HG03103 (cell line): ENCODE results near the gene SCEL.
"Not testable (repeated sequence)": the region's sequence is repeated elsewhere in the genome, so short reads cannot be mapped to it uniquely, and the experiment has no call there.

Experiments used
- ATAC-seq: cut with Tn5 transposase; IDR thresholded peaks from one replicate; pipeline ENCODE4 v1.9.1; 2021; ENCODE audit warnings: low read depth; ENCODE audit not compliant: unreplicated experiment

SCEL gene, protein sequence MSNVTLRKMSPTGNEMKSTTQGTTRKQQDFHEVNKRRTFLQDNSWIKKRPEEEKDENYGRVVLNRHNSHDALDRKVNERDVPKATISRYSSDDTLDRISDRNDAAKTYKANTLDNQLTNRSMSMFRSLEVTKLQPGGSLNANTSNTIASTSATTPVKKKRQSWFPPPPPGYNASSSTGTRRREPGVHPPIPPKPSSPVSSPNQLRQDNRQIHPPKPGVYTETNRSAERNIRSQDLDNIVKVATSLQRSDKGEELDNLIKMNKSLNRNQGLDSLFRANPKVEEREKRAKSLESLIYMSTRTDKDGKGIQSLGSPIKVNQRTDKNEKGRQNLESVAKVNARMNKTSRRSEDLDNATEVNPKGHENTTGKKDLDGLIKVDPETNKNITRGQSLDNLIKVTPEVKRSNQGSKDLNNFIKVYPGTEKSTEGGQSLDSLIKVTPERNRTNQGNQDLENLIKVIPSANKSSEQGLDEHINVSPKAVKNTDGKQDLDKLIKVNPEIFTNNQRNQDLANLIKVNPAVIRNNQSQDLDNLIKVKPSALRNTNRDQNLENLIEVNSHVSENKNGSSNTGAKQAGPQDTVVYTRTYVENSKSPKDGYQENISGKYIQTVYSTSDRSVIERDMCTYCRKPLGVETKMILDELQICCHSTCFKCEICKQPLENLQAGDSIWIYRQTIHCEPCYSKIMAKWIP

DNA sequence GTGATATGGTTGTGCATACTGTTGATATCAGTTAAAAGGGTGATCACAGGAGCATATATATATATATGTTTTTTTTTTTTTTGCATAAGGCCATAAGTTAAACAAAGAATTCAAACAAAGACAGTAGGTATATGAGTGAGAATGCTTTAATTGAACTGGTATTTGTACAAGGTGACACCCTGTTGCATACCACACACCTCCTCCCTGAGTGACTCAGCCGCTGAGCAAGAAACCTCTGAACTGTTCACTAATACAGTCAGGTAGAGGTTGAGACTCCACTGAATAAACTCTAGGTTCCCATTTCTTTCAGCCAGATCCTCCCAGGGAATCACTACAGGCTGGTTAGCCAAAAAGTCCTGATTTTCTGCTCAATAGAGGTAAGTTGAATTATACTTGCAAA, at the start of gene SCEL:
Gene SCEL (plus strand): TSS at position 259 of the 400 bp plus-strand sequence. CDS start 20,170 bp downstream, outside the sequence.
- ATAC-seq, result no peak

DNA sequence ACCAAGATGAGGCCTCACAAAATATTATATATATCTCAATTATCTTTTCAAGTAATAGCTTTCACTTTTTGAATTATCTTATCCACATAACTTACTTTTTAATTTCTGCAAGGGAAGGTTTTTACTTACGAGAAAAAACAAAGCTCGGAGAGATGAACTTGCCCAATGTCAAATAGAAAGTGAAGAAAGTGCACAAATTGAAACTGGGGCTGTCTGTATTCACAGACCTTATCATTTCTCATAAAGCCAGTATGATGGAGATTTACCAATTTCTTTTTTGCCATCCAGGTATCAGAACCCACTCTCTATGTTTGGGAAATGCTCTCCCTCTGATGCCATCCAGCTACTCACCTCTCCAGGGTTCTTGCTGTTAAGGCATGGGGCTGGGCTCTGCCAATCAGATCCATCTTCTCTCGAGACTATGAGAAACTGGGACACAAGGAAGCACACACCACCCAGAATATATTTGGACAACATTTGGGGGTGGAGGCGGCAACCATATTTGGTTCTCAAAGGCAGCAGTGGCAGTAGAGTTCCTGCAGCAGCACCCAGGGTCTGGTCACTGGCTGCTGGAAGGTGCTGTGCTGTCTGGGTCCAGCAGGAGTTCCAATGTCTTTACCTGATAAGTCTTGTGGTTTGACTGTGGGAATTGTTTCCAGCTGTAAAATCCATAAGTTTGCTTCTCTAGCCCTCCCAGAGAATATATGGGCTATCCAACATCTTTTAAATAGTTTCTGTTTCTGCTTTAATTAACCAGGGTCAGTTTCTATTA, 45.8 kb upstream of the SCEL start:
- no peak for ATAC-seq

DNA sequence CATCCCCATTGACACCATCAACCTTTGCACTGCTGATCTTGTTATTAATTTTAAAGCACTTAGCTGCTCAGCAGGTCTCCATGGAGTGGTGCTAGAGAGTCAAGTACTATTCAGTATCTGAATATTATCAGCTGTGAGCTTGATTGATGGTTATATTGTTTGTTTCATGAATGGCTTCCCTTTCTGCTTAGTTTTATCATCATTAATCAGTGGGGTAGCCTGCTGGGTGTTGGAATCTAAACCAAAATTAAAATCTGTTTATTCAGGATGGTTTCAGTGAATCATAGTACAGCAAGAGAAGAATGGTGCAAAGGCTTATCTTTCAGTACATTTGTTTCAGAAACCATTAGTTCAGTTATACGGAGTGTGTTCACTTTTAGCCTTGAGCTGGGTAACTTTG, 42.5 kb upstream of the SCEL start:
- ATAC-seq, result peak; percentile 76

DNA sequence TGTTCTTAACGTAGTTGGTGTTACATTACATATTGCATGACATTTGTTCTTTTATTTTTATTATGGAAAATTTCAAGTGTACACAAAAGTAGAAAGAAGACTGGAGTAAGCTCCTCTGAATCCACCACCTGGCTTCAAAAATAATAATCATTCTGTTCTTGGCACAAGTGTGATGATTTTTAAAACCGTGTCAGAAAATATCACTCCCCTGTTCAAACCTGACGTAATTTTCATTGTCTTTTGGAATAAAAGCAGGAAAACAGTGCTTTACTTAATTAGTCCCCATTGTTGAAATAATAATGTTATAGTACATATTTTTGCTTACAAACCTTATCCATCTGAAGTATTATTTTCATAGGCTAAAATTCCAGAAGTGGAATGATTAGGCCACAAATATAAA, 41.3 kb upstream of the SCEL start:
- no peak for ATAC-seq

DNA sequence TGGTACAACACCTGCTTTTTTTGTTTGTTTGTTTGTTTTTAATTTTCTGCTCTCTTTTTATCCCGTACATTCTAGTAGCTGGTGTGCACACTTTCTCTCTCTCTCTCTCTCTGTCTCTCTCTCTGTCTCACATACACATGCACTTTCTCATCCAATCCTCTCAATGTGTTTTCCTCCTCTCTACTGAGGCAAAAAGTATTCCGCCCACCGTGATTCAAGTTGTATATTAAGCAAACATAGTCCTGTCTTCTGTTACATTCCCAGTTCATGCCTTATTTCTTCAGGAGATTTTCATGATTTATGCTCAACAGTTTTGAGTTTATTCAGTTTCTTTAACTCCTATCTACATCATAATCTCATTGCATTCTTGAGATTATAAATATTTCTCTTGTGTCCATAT, 38.2 kb upstream of the SCEL start:
- ATAC-seq, result no peak

DNA sequence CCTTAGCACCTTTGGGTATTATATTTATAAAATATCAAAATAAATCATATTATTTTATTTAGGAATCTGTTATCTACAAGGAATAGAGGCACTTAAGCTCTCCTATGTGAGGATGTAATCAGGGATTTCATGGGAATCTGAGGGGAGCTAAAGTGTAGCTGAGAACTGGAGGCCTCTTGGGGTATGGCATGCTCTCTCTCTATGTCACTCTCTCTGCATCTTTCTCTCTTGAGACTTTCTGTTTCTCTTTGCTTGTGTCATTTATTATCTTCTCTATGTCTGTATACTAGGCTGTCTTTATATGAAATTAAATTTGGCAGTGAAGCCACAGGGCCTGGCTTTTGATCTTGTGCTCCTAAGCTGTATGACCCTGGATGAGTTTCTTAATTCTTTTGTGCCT, 37.7 kb upstream of the SCEL start:
- ATAC-seq, result no peak

DNA sequence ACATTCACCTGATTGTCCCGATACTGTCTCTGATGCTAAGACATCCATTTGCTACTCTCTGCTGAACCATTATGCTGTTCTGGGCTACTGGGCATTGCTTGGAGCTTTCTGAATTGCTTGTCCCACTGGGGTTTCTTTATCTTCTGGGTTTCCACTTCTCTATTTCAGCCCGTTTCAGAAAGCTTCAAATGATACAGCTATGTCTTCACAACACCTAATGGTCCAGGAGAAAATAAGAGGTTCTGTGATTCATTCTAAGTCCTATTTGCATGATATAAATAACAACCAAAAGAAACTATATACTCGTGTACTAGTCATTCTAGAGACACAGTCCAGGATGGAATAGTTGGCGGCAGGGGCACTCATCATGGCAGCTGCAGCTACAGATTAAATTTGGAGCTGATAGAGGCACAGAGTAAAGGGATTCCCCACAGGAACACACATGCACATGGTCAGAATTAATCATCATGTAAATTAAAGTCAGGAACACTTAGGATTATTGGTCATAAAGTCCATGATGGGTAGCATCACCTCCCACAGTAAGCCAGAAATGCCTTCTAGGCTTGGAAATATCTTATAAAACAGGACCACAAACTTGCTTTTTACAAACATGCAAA, 33.3 kb upstream of the SCEL start:
- peak; percentile 90 for ATAC-seq

DNA sequence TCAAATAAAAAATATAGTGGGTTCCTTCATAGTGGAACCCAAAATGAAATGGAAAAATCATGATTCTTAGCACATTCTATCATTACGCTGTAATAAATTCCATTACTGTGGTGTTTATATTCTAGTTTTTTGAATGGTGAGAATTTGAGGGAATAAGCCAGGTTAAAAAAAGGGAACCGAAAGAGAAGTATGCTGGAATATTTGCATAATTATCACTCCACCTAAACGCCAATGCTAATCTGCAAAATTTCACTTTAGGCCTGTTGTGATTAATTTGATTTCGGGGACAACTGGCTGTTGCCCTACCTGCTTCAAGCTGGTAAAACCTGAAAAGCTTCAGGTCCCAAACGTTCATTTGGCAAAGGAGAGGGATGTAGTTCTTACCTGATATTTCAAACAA, 32.1 kb upstream of the SCEL start:
- ATAC-seq, result no peak

DNA sequence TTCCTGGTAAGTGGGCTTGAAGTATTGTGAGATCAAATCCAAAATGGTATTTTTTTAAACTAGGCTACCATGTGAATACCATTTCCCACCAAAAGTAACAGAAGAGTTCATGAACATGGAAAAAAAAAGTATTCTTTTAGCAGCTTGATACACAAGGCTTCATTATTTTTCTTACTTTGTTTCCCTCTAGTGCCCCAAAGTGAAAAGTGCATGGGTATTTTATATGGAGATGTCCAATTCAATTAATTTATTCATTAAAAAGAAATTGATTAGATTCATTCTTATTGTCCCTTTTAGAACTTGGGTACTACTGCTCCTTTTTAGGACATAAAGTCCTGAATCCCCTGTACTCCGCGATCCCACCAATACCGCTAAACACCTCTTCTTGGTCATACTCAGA, 28.6 kb upstream of the SCEL start:
- ATAC-seq, result no peak

DNA sequence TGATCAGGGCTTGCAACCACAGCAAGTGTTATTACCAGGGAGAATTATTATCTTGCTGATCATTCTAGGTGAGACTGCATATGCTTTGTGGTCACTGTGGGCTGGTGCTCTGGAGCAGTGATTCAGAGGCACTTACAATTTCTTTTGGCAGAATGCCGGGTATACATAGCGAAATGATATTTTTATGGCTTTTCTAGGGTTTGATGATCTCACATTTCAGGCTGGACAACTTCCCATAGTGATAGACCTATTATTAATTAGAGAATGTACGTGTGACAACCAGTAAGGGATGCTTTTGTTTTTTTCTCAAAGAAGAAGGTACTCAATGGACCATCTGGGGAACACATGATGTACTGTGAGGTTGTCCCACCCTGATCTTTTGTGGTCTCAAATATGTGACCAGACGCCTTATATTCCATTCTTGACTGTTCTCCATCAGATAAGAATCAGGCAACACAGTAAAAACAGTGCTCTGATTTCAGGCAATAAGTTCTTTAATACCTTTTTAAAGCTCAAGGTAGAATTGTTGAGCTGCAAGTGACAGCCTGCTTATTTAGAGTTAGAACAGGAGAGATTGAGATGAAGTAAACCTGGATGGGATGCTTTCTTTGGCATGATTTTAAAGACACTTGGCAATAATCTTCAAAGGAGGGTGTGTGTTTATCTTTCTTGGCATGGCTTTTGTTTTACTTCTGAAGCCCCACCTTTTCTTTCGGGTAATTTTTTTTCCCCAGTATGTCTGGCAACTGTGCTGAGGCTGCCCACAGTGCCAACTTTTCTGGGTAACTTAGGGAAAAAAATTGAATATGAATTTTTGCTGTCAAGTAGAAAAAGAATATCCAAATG, 27.4 kb upstream of the SCEL start:
- ATAC-seq, result no peak

DNA sequence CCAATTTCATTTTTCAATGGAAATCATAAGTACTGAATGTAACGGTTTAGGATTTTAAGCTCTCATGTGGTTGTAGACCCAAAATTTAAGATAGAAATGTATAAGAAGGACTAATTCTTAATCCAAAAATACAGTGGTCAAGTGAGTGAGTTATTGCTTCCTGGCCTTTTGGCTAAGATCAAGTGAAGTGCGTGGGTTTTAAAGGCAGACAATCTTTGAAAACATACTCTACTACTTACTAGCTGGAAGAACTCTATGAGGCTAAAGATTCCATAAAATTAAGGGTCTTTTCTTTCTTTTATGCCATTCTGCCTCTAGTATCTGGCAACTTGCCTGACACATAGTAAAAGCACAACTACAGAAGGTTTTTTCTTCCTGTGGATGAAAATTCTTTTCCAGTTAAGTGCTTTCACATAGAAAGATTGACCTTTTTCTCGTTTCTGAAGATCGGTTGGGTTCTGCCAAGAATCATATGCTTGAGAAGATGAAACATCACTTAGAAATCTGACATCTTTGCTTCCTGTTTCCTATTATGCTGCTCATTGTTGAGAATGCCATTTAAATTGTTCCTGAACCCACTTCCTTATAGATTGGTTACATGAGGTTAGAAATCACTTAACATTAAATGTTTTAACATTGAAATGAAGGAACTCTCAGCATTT, 26.4 kb upstream of the SCEL start:
- ATAC-seq, result no peak

DNA sequence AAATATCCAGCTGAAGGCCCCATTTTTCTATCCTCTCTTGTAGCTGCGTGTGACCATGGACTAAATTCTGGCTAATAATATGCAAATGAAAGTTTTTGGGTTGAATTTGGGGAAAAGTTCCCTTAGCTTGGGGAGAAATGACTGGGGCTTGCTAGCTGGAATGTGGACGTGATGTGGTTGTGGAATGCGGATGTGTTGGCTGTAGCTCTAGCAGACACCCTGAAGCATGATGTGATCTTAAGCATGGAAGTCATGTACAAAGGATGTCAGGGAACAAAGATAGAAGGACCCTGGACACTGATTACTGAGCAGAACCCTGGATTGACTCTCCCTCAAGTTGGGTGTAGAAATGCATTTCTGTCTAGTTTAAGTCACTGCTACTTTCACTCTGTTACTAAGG, 25.4 kb upstream of the SCEL start:
- ATAC-seq, result no peak

DNA sequence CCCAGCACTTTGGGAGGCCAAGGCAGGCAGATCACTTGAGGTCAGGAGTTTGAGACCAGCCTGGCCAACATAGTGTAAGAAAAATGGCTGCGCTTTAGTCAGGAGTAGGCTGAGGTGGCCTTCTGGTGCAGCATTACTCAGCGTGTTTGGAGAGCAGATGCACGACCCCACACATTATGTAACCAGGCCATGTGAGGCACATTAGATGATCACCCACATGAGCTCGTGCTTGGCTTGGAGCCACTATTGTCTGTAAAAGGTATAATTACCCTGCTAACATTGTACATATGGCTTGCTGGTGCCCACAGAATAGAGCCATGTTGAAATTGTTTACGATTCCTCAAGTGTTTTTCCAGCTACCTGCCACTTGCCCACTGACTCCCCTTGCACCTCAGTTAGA, 24.0 kb upstream of the SCEL start:
- no peak for ATAC-seq

DNA sequence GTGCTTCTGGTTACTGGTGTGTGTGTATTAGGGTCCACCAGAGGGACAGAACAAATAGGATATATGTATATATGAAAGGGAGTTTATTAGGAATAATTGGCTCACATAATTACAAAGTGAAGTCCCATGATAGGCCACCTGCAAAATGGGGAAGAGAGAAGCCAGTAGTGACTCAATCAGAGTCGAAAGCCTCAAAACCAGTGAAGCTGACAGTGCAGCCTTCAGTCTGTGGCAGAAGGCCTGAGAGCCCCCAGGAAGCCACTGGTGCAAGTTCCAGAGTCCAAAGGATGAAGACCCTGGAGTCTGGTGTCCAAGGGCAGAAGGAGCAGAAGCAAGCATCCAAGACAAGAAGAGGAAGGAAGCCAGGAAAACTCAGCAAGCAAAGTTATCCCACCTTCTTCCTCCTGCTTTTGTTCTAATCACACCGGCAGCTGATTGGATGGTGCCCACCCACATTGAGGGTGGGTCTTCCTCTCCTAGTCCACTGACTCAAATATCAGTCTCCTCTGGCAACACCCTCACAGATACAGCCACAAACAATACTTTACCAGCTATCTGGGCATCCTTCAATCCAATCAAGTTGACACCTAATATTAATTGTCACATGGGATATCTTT, 21.7 kb upstream of the SCEL start:
- ATAC-seq, result peak; percentile 65

DNA sequence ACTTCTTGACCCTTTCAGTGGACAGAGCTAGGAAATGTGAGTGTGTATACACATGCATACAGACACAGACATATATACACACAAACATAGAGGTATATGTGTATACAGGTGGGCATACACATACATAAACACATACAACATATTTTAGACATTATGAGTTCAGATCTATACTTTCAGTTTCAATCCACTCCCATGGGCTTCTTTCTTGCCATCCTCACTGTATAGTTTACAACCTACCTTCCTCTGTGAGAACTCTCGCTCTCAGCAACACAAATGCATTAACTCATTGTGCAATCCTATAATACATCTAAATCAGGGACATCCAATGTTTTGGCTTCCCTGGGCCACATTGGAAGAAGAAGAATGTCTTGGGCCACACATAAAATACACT, 21.2 kb upstream of the SCEL start:
- ATAC-seq, result peak; percentile 76

DNA sequence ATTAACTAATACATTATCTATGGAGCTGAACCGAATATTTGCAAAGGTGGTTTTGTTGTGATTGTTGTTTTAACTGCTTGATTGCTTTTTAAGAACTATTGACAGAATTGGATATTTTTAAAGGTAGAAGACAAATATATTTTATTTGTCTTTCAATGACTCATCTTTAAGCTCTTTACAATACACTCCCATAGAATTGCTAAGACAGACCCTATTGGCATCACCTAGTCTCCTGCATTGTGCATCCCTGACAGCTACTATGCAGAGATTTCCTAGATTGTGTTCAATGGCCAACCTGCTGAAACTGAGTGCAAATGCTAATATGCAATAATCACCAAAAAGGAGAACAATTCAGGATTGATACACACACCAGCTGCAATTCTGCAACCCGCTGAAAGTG, 19.7 kb upstream of the SCEL start:
- ATAC-seq, result no peak

DNA sequence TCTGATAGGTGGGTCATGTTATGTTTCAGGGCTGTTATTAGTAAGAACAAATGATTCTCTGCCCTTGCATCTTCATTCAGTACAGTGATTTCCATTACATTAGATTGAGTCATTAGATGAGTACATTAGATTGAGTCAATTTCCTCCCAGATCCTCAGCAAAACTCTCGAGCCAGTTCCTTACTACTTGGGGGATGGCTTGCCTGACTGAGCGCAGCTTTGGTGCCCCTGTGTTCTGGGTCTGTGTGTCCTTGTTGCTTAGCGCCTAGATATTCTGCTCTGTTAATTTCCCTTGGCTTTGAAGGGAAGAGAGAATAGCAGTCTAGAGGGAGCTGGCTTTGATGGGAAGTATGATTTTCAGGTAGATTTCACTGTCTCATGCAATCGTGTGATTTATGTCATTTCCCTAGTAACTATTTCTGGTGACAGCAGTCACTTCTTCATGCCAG, 19.1 kb upstream of the SCEL start:
- no peak for ATAC-seq

DNA sequence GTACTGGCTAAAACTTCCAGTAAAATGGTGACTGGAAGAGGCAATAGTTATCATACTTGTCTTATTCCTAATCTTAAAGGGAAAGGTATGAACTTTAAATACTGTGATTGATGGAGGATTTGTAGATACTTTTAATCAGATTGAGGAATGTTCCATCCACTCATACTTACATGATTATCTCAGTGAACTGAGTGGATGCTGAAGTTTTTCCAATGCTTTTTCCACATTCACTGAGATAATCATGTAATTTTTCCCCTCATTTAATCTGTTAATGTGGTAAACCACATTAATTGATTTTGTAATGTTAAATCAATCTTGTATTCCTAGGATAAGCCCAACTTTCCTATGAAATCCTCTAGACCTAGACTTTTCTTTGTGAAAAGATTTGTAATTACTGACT, 17.2 kb upstream of the SCEL start:
- no peak for ATAC-seq

DNA sequence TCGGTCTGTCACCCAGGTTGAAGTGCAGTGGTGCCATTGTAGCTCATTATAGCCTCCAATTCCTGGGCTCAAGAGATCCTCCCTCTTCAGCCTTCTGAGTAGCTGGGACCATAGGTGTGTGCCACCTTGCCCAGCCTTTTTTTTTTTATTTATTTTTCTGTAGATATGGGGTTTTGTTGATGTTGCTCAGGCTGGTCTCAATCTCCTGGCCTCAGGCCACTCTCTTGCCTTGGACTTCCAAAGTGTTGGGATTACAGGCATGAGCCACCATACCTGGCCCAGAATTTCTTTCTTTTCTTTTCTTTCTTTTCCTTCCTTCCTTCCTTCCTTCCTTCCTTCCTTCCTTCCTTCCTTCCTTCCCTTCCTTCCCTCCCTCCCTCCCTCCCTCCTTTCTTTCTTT, 16.1 kb upstream of the SCEL start:
- ATAC-seq, result not testable (repeated sequence)
